Heart right ventricle (tissue), 16 donors: ENCODE data around the gene TPM1. TPM values are rescaled to one million over a fixed set of nuclear protein-coding genes. Genes with fewer than 3 reads are reported as not detected.

ENCODE experiments used
- ATAC-seq, 8 donors: fragments of 200-7000 bp; cut with Tn5 transposase; one replicate each; pipeline ENCODE4 v1.9.1; 2020; ENCODE audit warnings: mild to moderate bottlenecking in 8 of 8, moderate library complexity in 8 of 8, moderate number of reproducible peaks in 1 of 8
- DNase-seq, 2 donors: peaks; one replicate each; pipeline ENCODE4 v3.0.0-alpha.2; 2020
- H3K27ac ChIP-seq, 10 donors: fragments of 200-600 bp; sonication (generic) in 2 of 10; one replicate each; pipeline versions ENCODE4 v1.5.0 to v1.8.0; 2020 to 2022; ENCODE audit warnings: mild to moderate bottlenecking in 3 of 10
- H3K27me3 ChIP-seq, 7 donors: fragments of 200-600 bp; one replicate each; pipeline ENCODE4 v1.8.0; 2021 to 2022; ENCODE audit warnings: mild to moderate bottlenecking in 2 of 7
- H3K36me3 ChIP-seq, 9 donors: fragments of 200-600 bp; sonication (generic) in 1 of 9; one replicate each; pipeline versions ENCODE4 v1.5.0 to v1.8.0; 2020 to 2022; ENCODE audit warnings: mild to moderate bottlenecking in 2 of 9
- H3K4me1 ChIP-seq, 9 donors: fragments of 200-600 bp; sonication (generic) in 1 of 9; one replicate each; pipeline versions ENCODE4 v1.5.0 to v1.8.0; 2020 to 2022; ENCODE audit warnings: mild to moderate bottlenecking in 4 of 9
- H3K4me3 ChIP-seq, 10 donors: fragments of 200-600 bp; sonication (generic) in 2 of 10; one replicate each; pipeline versions ENCODE4 v1.5.0 to v1.8.0; 2020 to 2022; ENCODE audit warnings: mild to moderate bottlenecking in 7 of 10, moderate library complexity in 2 of 10
- H3K9me3 ChIP-seq, 11 donors: fragments of 200-600 bp in 10 of 11; sonication (generic) in 2 of 11; one replicate each; pipeline versions ENCODE4 v1.5.0 to v1.8.0; 2013 to 2022; ENCODE audit warnings: mild to moderate bottlenecking in 2 of 11, control low read depth in 1 of 11, moderate library complexity in 1 of 11
- CTCF ChIP-seq, 9 donors: fragments of 200-600 bp; sonication (generic) in 2 of 9; IDR thresholded peaks; one replicate each; pipeline versions ENCODE4 v1.5.0 to v1.8.0; 2021 to 2022; ENCODE audit warnings: antibody characterized with exemption in 9 of 9, mild to moderate bottlenecking in 5 of 9, moderate library complexity in 1 of 9
- WGBS, 2 donors: extraction: QIAGEN DNeasy Blood & Tissue Kit; methylation state at CpG; one replicate each; pipeline ENCODE4 v1.1.7; 2013; ENCODE audit warnings: inconsistent platforms in 1 of 2; 5-methylcytosine and 5-hydroxymethylcytosine counted together
- intact Hi-C, 10 donors: fragments of 100-400 bp; cut with DNase I; formaldehyde crosslinking; loops; one replicate each; pipeline versions ENCODE4 v1.11.1 to v1.14.2; 2022
- polyA plus RNA-seq, 2 donors: library from polyadenylated mRNA; stranded (reverse); fragments of 200-250 nt; gene quantifications; one replicate each; pipeline ENCODE4 v1.2.3, GENCODE V29; 2013
- total RNA-seq, 10 donors: library from RNA; stranded (reverse); fragmentation: NEBNext Ultra II Directional in 3 of 10; extraction: Animal tissue kit (Norgen Biotek cat#: 25700) in 3 of 10; gene quantifications; one replicate each; pipeline versions ENCODE4 v1.2.1 to v1.2.4, GENCODE V29; 2021 to 2023
- donor health status: Arrhythmogenic right ventricular cardiomyopathy.
- donor health status: ischemic (EF 13 %, LVEDD 7.1; RV severe dilation, severe dysfunction).
- donor health status: healthy with polysubstance abuse.
- donor health status: DM: no; HTN: yes; CAD: no.
- donor health status: DM: no; HTN: no; CAD: no.
- donor health status: ischemic (EF 25% LVEDD 6.9; RV normal size, moderate dysfunction).
- donor health status: ischemic (EF 25% LVEDD 5.7; RV mildly dilated, moderate dysfunction).
- donor health status: healthy.
- donor health status: DM: yes; HTN: yes; CAD: no.
- donor health status: Ischemic cardiomyopathy.
- donor health status: ischemic (EF 35%, LVEDD 5.7; RV mildly dilated, moderate dysfunction).
- donor health status: nonischemic (EF 11% LVEDD 7.7; RV severe dilation, severe dysfunction).
- donor health status: DM: yes; HTN: yes; CAD: no.
- donor health status: PGD.
- donor health status: ischemic (EF 29% LVEDD 5.4; RV normal size, mild dysfunction).
- donor health status: nonischemic (EF 23%, LVEDD 6.1; RV moderate dilation, normal function).

Gene TPM1
- total and polyA plus RNA-seq, 12 donors, result 10,066 to 18,091 (median 14,403) TPM

DNA sequence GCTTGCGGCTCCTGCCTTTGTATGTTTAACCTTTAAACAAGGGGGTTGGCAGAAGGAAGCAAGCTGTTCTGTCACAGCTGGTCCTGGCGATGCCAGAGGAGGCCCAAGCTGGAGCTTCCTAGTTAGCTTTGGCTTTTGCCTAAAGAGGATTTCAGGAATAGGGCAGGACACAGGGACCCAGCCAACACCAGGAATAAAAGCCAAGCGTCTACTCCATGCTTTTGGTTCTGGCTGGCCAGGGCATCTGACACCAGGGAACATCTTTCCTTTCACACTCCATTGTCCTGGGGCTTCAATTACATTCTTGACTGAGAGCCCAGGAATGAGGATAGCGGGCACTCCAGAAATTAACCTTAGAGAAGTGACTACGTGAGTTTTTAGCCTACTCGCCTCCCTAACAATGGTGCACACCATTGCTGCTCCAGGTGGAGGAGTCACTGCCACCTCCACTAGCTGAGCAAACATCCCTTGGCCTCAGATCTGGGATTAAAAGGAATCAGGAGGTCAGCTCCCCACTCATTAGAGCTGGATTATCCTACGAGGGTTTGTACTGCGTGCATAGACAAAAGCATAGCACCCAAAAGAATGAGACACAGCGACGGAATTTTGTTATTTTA is 38.2 kb downstream of the TPM1 start:
- DNase-seq, result no peak
- Histone ChIP-seq H3K27me3 (no peaks in the 10 kb centered on the region), H3K27ac (peak overlapping the region; percentile 37 to 83 (median 64)), H3K9me3 (no peaks in the 10 kb centered on the region), H3K4me1 (peaks cover 3 to 31% (median 13%) of the 10 kb centered on the region in 9 donors), H3K4me3 (no peak overlapping the region), H3K36me3 (no peaks in the 10 kb centered on the region)
- intact Hi-C loops, result no loop called here
- 71 to 77% methylated on average over 10 of the region's 10 CpGs for WGBS, 2 donors
- TF ChIP-seq CTCF (IDR thresholded peaks at IDR 0.05), result no peak
- ATAC-seq, result peak; percentile 24 to 88 (median 62)

GRCh38 chr15:63082366-63082765 is 39.8 kb downstream of the TPM1 start:
- Histone ChIP-seq H3K9me3 (no peaks in the 10 kb centered on the region), H3K4me3 (no peak overlapping the region), H3K36me3 (no peaks in the 10 kb centered on the region), H3K27me3 (no peaks in the 10 kb centered on the region), H3K4me1 (peaks cover 0 to 35% (median 13%) of the 10 kb centered on the region in 9 donors), H3K27ac (no peak overlapping the region)
- DNase-seq (no peak), ATAC-seq (no peak)
- no peak for TF ChIP-seq CTCF (IDR thresholded peaks at IDR 0.05)
- 82 to 86% methylated on average over 4 of the region's 4 CpGs for WGBS, 2 donors
- intact Hi-C loops, result no loop called here

- ATAC-seq (peak; percentile 63 to 81 (median 68)), DNase-seq (peak; percentile 29 to 36)
- no peak for TF ChIP-seq CTCF (IDR thresholded peaks at IDR 0.05)
- 54 to 60% methylated on average over 12 of the region's 12 CpGs for WGBS, 2 donors
- H3K4me1 ChIP-seq, result peaks cover 0 to 35% (median 13%) of the 10 kb centered on the region in 9 donors
- peak overlapping the region in 6 of 10 donors; percentile 8 to 64 (median 27) for H3K27ac ChIP-seq
- intact Hi-C loops, result no loop called here
- H3K9me3 ChIP-seq, result no peaks in the 10 kb centered on the region
- no peak overlapping the region for H3K4me3 ChIP-seq
- H3K27me3 ChIP-seq, result no peaks in the 10 kb centered on the region
- H3K36me3 ChIP-seq, result no peaks in the 10 kb centered on the region
Measured at GRCh38 chr15:63083044-63083443, 40.5 kb downstream of the TPM1 start.

- H3K4me3 ChIP-seq, result no peak overlapping the region
- no peaks in the 10 kb centered on the region for H3K36me3 ChIP-seq
- no peaks in the 10 kb centered on the region for H3K27me3 ChIP-seq
- intact Hi-C loops, result no loop called here
- DNase-seq (no peak), ATAC-seq (peak in 1 of 8 donors; percentile 15)
- no peak for TF ChIP-seq CTCF (IDR thresholded peaks at IDR 0.05)
- peaks cover 0 to 39% (median 17%) of the 10 kb centered on the region in 9 donors for H3K4me1 ChIP-seq
- peak overlapping the region in 6 of 10 donors; percentile 8 to 64 (median 27) for H3K27ac ChIP-seq
- no peaks in the 10 kb centered on the region for H3K9me3 ChIP-seq
- 82 to 84% methylated on average over 11 of the region's 11 CpGs for WGBS, 2 donors
Measured at GRCh38 chr15:63083541-63083940, 41.0 kb downstream of the TPM1 start.
